AML-193 (cell line): Measurements from ENCODE around the gene EXOC4.
"Not testable (repeated sequence)": the region's sequence is repeated elsewhere in the genome, so short reads cannot be mapped to it uniquely, and the experiment has no call there.

Experiments used
- DNase-seq, 2 experiments: peaks; one replicate each; lab custom pipeline; 2025; lab: John Stamatoyannopoulos, UW

EXOC4 gene

GRCh38 chr7:133751079-133751478, 498.2 kb downstream of the EXOC4 start:
- no peak for DNase-seq

- no peak for DNase-seq
These were observed 500.6 kb downstream of the EXOC4 start for GRCh38 chr7:133753513-133753912.

- DNase-seq, result no peak
These were observed 501.8 kb downstream of the EXOC4 start for GRCh38 chr7:133754708-133755107.

GRCh38 chr7:133755901-133756300, 503.0 kb downstream of the EXOC4 start:
- no peak for DNase-seq

- DNase-seq, result no peak
These were observed 508.6 kb downstream of the EXOC4 start for GRCh38 chr7:133761443-133761842.

GRCh38 chr7:133763076-133763640, 510.3 kb downstream of the EXOC4 start:
- no peak for DNase-seq

GRCh38 chr7:133769668-133770067, 516.8 kb downstream of the EXOC4 start:
- DNase-seq, result no peak

GRCh38 chr7:133770863-133771492, 518.1 kb downstream of the EXOC4 start:
- DNase-seq, result no peak

GRCh38 chr7:133771788-133772419, 519.0 kb downstream of the EXOC4 start:
- DNase-seq, result no peak

- no peak for DNase-seq
These were observed 520.7 kb downstream of the EXOC4 start for GRCh38 chr7:133773601-133774000.

- no peak for DNase-seq
These were observed 522.3 kb downstream of the EXOC4 start for GRCh38 chr7:133775201-133775600.

GRCh38 chr7:133776266-133776665, 523.4 kb downstream of the EXOC4 start:
- DNase-seq, result no peak

GRCh38 chr7:133777701-133778100, 524.8 kb downstream of the EXOC4 start:
- DNase-seq, result no peak

GRCh38 chr7:133778472-133778871, 525.6 kb downstream of the EXOC4 start:
- no peak for DNase-seq

GRCh38 chr7:133779538-133779937, 526.7 kb downstream of the EXOC4 start:
- not testable (repeated sequence) for DNase-seq

- no peak for DNase-seq
These were observed 528.0 kb downstream of the EXOC4 start for GRCh38 chr7:133780912-133781311.

GRCh38 chr7:133781486-133782090, 528.7 kb downstream of the EXOC4 start:
- no peak for DNase-seq

- DNase-seq, result no peak
These were observed 529.6 kb downstream of the EXOC4 start for GRCh38 chr7:133782470-133782869.

GRCh38 chr7:133783276-133783675, 530.4 kb downstream of the EXOC4 start:
- DNase-seq, result no peak

- no peak for DNase-seq
These were observed 531.7 kb downstream of the EXOC4 start for GRCh38 chr7:133784486-133785001.

- DNase-seq, result no peak
These were observed 533.6 kb downstream of the EXOC4 start for GRCh38 chr7:133786401-133786937.

GRCh38 chr7:133789974-133790373, 537.1 kb downstream of the EXOC4 start:
- no peak for DNase-seq

- no peak for DNase-seq
These were observed 538.0 kb downstream of the EXOC4 start for GRCh38 chr7:133790911-133791310.
